ENCODE data around the gene IL18BP.
A peak's percentile ranks its signal among the peaks of the same experiment; 100 is the strongest.

Gene IL18BP

DNA sequence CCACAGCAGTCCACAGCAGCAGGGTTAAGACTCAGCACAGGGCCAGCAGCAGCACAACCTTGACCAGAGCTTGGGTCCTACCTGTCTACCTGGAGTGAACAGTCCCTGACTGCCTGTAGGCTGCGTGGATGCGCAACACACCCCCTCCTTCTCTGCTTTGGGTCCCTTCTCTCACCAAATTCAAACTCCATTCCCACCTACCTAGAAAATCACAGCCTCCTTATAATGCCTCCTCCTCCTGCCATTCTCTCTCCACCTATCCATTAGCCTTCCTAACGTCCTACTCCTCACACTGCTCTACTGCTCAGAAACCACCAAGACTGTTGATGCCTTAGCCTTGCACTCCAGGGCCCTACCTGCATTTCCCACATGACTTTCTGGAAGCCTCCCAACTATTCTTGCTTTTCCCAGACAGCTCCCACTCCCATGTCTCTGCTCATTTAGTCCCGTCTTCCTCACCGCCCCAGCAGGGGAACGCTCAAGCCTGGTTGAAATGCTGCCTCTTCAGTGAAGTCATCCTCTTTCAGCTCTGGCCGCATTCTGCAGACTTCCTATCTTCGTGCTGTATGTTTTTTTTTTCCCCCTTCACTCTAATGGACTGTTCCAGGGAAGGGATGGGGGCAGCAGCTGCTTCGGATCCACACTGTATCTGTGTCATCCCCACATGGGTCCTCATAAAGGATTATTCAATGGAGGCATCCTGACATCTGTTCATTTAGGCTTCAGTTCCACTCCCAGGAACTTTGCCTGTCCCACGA is 3.3 kb downstream of the IL18BP start:
- DNase-seq, result no peak
- no peak for TF ChIP-seq POLR2A (IDR thresholded peaks at IDR 0.05; ENCODE audit: low read length)
- no peak for TF ChIP-seq GATA1 (IDR thresholded peaks at IDR 0.05; ENCODE audit: low read depth, low read length)

DNA sequence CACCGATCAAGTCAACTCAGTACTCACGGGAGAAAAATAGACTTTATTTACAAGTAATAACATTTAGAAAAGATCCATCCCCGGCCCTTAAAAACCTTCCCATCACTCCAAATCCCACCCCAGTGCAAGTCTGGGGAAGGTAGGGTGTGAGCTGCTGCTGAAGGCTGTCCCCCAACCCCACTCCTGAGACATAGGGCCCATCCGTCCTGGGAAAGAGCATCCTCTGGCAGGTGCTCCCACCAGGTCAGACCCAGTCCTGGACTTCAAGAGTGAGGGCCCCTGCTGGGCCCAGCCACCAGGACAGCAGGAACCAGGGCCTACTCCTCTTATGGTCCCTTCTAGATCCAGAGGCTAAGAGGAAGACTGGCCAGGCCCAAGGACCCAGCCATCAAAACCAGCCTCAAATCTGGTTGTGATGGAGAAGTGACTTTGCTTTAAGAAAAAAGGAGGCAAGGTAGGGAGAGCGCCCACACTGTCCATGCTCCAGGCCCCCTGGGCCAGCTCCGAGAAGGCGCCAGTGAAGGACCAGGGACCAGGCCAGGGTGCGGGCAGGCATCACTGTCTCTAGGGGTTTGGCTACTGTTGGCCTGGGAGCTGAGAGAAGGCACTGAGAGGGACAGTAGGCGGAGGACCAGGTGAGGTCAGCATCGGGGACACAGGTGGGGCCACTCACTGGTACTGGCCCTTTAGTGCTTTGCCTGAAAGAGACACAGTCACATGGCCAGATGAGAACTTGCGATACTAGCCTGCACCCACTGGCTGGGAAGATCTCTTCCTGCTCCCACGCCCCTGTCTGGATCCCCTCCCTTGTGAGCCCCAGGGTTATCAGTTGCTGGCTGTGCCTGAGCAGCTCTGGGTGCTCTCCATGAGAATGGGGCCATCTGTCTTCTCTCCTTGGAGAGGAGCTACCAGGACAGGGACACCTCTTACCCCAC is 4.4 kb downstream of the IL18BP start:
- DNase-seq, result peak; percentile 67 to 68
- TF ChIP-seq GATA1 (IDR thresholded peaks at IDR 0.05; ENCODE audit: low read depth, low read length), result no peak

DNA sequence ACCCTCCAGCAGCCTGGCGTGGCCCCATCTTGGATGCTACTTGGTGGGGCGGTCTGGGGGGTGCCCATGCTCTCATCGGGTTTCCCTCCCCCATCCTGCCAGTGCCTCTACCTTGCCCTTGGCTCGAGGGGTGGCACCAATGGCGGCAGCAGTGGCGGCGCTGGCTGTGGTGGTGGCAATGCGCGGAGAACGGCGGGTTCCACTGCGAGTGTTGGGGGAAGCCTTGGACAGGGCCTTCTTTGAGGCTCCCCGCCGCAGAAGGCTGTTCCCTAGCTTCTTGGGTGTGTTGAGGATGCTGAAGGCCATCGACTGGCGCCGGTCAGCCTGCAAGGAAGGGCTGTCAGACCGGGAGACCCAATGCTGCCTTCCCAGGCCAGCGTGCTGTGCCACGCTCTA is 5.1 kb downstream of the IL18BP start:
- TF ChIP-seq GATA1 (IDR thresholded peaks at IDR 0.05; ENCODE audit: low read depth, low read length), result no peak
- TF ChIP-seq POLR2A (IDR thresholded peaks at IDR 0.05; ENCODE audit: low read length), result no peak
- DNase-seq, result no peak

DNA sequence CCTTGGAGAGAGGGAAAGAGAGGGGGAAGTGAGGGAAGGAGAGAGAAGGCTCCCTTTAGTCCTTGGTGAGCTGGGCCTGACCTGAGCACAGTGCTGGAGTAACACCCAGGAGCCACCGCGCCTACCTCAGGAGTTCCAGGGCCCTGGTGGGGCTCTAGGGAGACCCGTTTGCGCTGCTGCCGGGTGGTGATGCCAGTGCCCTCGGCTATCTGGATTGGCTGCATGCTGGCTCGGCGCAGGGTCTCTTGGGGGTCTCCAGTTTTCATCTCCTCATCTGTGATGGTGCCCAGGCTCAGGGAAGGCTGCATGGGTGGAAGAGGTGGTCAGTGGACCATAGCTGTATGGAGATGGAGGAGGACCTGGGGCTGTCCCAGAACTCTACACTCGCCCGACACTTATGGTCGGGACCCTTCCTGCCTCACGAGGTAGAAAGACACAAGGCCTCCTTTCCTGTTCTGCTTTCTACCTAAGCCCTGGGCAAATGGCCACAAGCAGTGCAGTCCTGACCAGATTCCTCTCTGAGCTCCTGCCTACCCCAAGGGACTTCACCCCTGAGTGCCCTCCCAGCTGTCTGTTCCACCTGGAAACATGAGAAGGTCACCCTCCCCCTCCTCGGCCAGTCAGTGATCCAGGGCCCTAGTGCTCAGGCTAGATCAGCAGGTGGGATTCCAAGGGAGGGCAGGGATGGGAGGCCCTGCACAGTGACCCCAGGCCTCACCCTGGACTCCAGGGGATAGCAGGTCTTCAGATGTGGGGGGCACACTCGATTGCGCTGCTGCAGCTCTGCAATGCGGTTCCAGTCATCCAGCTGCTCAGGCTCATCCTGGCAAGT is 6.0 kb downstream of the IL18BP start:
- DNase-seq, result no peak
- no peak for TF ChIP-seq GATA1 (IDR thresholded peaks at IDR 0.05; ENCODE audit: low read depth, low read length)

DNA sequence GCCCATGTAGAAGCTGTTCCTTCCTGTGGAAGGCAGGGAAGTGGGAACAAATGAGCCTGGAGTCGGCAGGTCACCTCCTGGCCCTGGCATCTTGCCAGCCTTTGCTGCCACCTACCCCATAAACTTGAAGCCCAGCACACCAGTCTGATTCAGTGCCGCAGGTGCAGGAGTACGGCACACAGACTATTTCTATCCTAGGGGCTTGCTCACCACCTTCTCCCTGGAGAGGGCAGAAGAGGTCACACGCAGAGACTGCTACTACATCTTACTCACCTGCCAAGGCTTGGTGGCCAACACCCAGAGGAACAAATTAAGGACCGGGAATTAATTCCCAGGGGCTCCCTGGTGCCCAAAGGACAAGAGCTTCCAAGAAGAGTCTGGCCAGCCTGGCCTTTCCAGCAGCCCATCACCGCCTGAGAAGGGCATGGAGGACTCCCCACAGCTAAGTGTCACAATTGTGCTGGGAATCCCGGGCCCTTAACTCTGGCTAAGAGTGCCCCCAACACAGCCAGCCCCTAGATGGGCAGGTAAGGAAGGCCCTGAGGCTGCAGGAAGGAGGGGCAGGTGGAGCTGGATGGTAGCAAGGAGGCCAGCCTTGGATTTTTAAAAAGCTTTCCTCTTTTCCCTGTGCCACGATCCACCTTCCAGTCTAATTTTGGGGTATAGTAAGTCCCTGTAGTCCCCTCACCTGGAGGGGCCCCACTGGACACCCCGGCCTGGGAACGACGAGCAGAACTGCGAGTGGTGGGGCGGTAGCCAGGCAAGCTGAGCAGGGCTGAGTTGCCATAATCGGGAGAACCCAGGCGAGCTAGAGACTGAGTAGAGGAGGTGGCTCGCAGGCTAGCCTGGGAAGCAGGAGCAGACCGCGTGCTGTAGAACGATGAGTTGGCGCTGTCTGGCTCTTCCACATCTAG is 6.9 kb downstream of the IL18BP start:
- no peak for DNase-seq
- TF ChIP-seq POLR2A (IDR thresholded peaks at IDR 0.05; ENCODE audit: low read length), result no peak
- no peak for TF ChIP-seq GATA1 (IDR thresholded peaks at IDR 0.05; ENCODE audit: low read depth, low read length)

DNA sequence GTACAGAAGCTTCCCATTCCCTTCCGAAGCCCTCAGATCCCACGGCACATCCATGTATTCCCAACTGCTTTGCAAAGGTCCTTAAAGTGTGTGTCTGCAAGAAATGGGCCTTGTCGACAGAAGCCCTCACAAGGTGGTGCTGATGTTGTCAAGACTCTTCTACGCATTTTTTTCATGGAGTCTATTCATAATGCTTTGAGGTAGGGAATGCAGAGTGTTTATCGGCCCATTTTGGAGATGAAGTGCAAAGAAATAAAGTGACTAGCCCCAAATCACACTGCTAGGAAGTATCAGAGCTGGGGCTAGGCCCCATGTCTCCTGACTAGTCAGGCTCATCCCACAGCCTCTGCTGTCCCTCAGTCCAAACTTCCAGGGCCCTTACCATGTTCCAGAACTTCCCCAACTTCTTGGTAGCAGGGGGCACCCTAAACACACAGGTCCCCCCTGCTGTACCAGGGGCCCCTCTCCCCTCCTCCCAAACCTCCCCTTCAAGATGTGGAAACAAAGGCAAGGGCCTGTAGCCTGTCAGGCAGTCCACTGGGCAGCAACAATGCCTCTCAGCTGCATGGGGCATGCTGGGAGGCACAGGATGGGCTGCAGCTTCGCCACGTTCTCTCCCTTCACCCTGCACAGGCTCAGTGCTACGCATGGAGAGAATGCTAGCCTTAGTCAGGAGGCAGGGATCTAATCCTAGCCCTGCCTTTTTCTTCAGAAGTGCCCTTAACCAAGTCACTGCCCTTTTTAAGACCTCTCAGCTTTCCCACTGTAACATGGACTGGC is 7.8 kb downstream of the IL18BP start:
- no peak for DNase-seq
- no peak for TF ChIP-seq POLR2A (IDR thresholded peaks at IDR 0.05; ENCODE audit: low read length)
- no peak for TF ChIP-seq GATA1 (IDR thresholded peaks at IDR 0.05; ENCODE audit: low read depth, low read length)

DNA sequence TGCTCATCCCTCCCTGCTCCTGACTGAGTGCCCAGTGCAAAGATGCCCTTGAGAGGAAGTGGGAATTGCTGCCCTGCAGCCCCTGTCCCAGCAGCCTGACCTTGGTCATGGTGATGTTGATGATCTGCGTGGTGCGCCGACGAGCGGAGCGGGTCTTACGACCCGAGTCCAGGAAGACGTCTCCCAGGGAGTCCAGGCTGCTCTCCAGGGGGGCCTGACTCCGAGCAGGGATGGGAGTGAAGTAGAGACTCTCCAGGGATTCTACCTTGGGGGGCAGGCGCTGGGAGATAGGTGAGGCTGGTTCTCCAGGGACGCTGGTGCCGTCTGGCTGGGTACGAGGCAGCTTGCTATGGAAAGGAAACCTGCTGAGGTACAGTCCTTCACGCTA is 8.4 kb downstream of the IL18BP start:
- TF ChIP-seq POLR2A (IDR thresholded peaks at IDR 0.05; ENCODE audit: low read length) (no peak), GATA1 (IDR thresholded peaks at IDR 0.05; ENCODE audit: low read depth, low read length) (no peak)
- no peak for DNase-seq

DNA sequence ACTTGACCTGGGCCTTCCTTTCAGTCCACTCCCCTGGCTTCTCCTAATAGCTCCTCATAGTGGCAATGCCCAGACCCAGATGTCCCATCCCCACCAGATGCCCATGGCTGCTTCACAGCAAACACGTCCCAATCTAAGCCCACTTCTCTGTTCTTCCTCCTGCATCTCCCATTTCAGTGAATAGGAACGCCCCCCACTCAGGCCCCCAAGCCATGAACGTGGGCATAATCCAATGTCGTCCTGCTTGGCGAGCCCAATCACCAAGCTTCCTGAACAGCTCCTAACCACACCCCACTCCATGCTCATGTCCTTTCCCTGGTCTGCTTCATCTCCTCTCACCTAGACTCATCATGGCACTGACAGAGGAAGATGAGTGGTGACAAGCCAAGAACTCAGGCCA is 8.9 kb downstream of the IL18BP start:
- no peak for DNase-seq
- TF ChIP-seq GATA1 (IDR thresholded peaks at IDR 0.05; ENCODE audit: low read depth, low read length) (no peak), POLR2A (IDR thresholded peaks at IDR 0.05; ENCODE audit: low read length) (no peak)

DNA sequence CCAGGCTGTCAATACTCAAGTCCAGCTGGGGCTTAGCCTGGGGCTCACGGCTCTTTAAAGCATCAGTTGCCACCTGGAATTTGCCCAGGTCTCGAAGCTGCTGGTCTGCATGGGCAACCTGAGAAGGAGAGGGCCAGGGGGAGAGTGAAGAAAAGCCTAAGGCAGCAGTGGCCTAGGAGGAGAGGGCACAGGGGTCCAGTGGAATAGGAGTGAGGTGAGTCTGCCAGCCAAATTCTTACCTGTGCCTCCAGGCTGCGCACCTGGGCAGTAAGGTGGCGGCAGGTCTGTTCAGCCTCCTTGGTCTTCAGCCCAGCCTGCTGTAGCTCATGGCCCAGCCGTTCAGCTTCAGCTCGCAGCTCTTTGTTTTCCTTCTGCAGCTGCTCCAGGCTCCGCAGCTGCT is 10.0 kb downstream of the IL18BP start:
- TF ChIP-seq POLR2A (IDR thresholded peaks at IDR 0.05; ENCODE audit: low read length) (no peak), GATA1 (IDR thresholded peaks at IDR 0.05; ENCODE audit: low read depth, low read length) (no peak)
- DNase-seq, result no peak

DNA sequence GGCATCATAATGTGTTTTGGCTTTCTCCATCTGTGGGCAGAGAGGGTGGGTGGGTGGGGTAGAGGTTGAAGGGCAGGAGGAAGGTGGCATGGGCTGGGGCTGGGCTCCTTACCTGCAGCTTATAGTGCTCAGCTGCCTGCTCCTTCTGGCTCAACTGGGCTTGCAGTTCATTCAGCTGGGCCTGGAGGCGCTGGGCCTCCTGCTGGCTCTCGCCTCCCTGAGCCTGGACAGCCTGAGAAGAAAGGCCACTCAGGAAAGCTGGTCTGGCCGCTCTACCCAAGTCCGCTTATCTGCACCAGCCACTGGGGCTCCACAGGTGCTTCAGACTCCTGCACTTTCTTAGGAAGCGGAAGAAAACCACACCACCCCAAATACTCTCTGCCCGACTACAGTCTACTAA is 10.4 kb downstream of the IL18BP start:
- no peak for TF ChIP-seq POLR2A (IDR thresholded peaks at IDR 0.05; ENCODE audit: low read length)
- no peak for TF ChIP-seq GATA1 (IDR thresholded peaks at IDR 0.05; ENCODE audit: low read depth, low read length)
- DNase-seq, result no peak

DNA sequence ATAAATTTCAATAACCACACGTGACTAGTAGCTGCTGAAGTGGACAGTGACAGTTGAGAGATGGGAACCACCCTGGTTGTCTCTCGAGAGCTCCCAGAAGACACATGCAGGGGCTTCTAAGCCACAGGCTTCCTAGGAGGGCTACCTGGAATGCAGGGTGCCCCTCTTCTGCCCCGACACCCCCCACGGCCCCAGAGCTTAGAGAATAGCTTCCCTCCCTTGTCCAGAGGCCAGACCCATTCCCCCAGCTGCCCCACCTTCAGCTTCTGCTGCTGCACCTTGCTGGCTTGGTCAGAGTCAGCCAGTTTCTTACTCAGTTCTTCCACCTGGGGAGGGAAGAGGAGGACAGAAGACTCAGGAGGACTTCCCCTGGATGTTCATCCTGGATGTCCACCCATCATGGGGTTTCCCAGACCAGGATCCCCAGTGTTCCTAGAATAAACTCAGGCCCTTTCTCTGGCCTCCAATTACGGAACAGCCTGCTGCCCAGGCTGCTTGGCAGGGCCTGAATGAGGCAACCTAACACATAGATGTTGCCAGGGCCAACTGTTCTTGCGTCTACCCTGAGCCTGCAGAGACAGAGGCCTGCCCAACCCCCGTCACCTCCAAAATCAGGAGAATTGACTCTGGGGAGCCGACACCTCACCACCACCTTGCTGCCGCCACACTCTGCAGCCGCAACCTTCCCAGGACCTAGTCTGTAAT is 12.0 kb downstream of the IL18BP start:
- DNase-seq, result no peak
- TF ChIP-seq GATA1 (IDR thresholded peaks at IDR 0.05; ENCODE audit: low read depth, low read length), result no peak
- TF ChIP-seq POLR2A (IDR thresholded peaks at IDR 0.05; ENCODE audit: low read length), result no peak

DNA sequence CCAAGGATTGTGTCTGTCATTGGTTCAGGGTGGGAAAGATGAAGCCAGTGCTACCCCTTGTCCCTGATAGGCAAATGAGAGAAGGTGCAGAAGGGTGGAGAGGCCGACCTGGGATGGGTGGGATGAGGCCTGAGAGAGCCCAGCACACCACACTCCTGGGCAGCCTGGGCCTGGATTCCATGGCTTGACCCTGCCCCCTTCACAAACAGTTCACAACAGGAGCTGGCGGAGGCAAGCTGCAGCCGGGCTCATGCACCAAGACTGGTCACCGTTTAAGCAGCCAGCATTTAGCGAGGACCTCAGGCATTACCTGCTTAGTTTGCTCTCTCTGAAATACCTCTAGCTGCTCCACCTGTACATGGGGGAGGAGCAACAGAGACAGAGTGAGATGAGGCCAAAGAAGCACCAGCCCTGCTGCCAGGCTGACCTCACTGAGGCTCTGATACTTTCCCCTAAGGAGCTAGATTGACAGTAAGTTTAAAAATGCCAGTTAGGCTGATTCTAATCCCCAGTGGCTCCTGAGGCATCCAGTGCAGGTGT is 13.5 kb downstream of the IL18BP start:
- no peak for TF ChIP-seq POLR2A (IDR thresholded peaks at IDR 0.05; ENCODE audit: low read length)
- no peak for TF ChIP-seq GATA1 (IDR thresholded peaks at IDR 0.05; ENCODE audit: low read depth, low read length)
- DNase-seq, result no peak
